HCT116 (cell line): Measurements from ENCODE around the gene PSME1.

Source experiments
- CTCF ChIP-seq, 3 experiments: fragments of 200-600 bp in 1 of 3; sonication (generic) in 1 of 3; IDR thresholded peaks in 2 of 3; conservative IDR thresholded peaks in 1 of 3; 2 replicates each; pipeline ENCODE4 v1.5.1; 2012 to 2017; ENCODE audit warnings: low read depth in 2 of 3, low read length in 2 of 3, antibody characterized with exemption in 1 of 3, borderline replicate concordance in 1 of 3, control low read depth in 1 of 3, mild to moderate bottlenecking in 1 of 3, mixed read lengths in 1 of 3, mixed run types in 1 of 3, moderate library complexity in 1 of 3; ENCODE audit not compliant: insufficient read depth in 1 of 3
- ELF1 ChIP-seq: IDR thresholded peaks from 2 replicates; pipeline ENCODE4 v1.6.1; 2012; ENCODE audit warnings: low read depth, borderline replicate concordance
- EZH2 ChIP-seq: fragments of 200-600 bp; sonication (generic); IDR thresholded peaks from 2 replicates; pipeline ENCODE4 v1.6.1; 2017; ENCODE audit warnings: antibody characterized with exemption, mixed run types
- JUND ChIP-seq: IDR thresholded peaks from 2 replicates; pipeline ENCODE4 v1.6.1; 2012
- POLR2A ChIP-seq: IDR thresholded peaks from 2 replicates; pipeline ENCODE4 v1.7.0; 2011; ENCODE audit warnings: borderline replicate concordance; ENCODE audit not compliant: insufficient read depth, insufficient read length; ENCODE audit errors: extremely low read depth
- POLR2AphosphoS5 ChIP-seq: IDR thresholded peaks from 2 replicates; pipeline ENCODE4 v1.6.1; 2011; ENCODE audit warnings: mild to moderate bottlenecking, low read depth, low read length, moderate library complexity
- RAD21 ChIP-seq: IDR thresholded peaks from 2 replicates; pipeline ENCODE4 v1.6.1; 2012; ENCODE audit warnings: low read depth, mild to moderate bottlenecking
- REST ChIP-seq: IDR thresholded peaks from 2 replicates; pipeline ENCODE4 v1.6.1; 2012; ENCODE audit warnings: low read depth
- YY1 ChIP-seq: IDR thresholded peaks from 2 replicates; pipeline ENCODE4 v1.6.1; 2011; ENCODE audit warnings: low read length, low read depth, moderate library complexity, mild to moderate bottlenecking; ENCODE audit not compliant: insufficient replicate concordance; ENCODE audit errors: extremely low read depth
- ZBTB33 ChIP-seq: IDR thresholded peaks from 2 replicates; pipeline ENCODE4 v1.6.1; 2011; ENCODE audit warnings: mild to moderate bottlenecking, low read length, moderate library complexity; ENCODE audit not compliant: insufficient replicate concordance; ENCODE audit errors: extremely low read depth

- TF ChIP-seq CTCF (IDR thresholded peaks at IDR 0.05 in 2 of 3, conservative IDR thresholded peaks at IDR 0.05 in 1 of 3; ENCODE audit: borderline replicate concordance in 1 of 3, insufficient read depth in 1 of 3, low read depth in 2 of 3, low read length in 2 of 3) (no peak), JUND (no peak), REST (no peak), ZBTB33 (no peak), ELF1 (no peak), POLR2AphosphoS5 (no peak), YY1 (no peak), EZH2 (no peak), RAD21 (no peak), POLR2A (no peak)
Observed at GRCh38 chr14:24147761-24148428, 11.9 kb downstream of the PSME1 start.
